NOMO-1 treated with dmso at 0.1 percent for 144 hours (cell line): ENCODE results near the gene MBD3L2B.

ENCODE experiments used
- DNase-seq: peaks from one replicate; lab custom pipeline; 2025; ENCODE audit not compliant: unreplicated experiment; lab: John Stamatoyannopoulos, UW

Gene MBD3L2B

GRCh38 chr19:7013678-7014077, 7.6 kb downstream of the MBD3L2B start:
- DNase-seq, result peak; percentile 48

- no peak for DNase-seq
These were observed 10.3 kb downstream of the MBD3L2B start for GRCh38 chr19:7010722-7011593.

- DNase-seq, result no peak
These were observed 13.4 kb downstream of the MBD3L2B start for GRCh38 chr19:7007859-7008258.

GRCh38 chr19:7006135-7006704, 15.0 kb downstream of the MBD3L2B start:
- no peak for DNase-seq

GRCh38 chr19:7004313-7004931, 16.8 kb downstream of the MBD3L2B start:
- DNase-seq, result no peak

GRCh38 chr19:7000816-7001215, 20.4 kb downstream of the MBD3L2B start:
- no peak for DNase-seq

GRCh38 chr19:7000333-7000732, 20.9 kb downstream of the MBD3L2B start:
- DNase-seq, result no peak

- peak; percentile 39 for DNase-seq
These were observed 21.3 kb downstream of the MBD3L2B start for GRCh38 chr19:6999933-7000332.

- peak; percentile 60 for DNase-seq
These were observed 23.4 kb downstream of the MBD3L2B start for GRCh38 chr19:6997679-6998445.

- DNase-seq, result no peak
These were observed 24.4 kb downstream of the MBD3L2B start for GRCh38 chr19:6996810-6997209.

- no peak for DNase-seq
These were observed 26.2 kb downstream of the MBD3L2B start for GRCh38 chr19:6995054-6995453.

- no peak for DNase-seq
These were observed 33.0 kb downstream of the MBD3L2B start for GRCh38 chr19:6988257-6988656.

GRCh38 chr19:6987850-6988249, 33.4 kb downstream of the MBD3L2B start:
- DNase-seq, result peak; percentile 38

- DNase-seq, result no peak
These were observed 37.8 kb downstream of the MBD3L2B start for GRCh38 chr19:6983448-6983847.

- DNase-seq, result no peak
These were observed 41.8 kb downstream of the MBD3L2B start for GRCh38 chr19:6979399-6979798.

- DNase-seq, result no peak
These were observed 45.0 kb downstream of the MBD3L2B start for GRCh38 chr19:6976197-6976596.

- no peak for DNase-seq
These were observed 49.9 kb downstream of the MBD3L2B start for GRCh38 chr19:6971366-6971765.

- peak; percentile 93 for DNase-seq
These were observed 50.8 kb downstream of the MBD3L2B start for GRCh38 chr19:6970443-6970842.

- DNase-seq, result peak; percentile 55
These were observed 51.2 kb downstream of the MBD3L2B start for GRCh38 chr19:6970021-6970420.

GRCh38 chr19:6969490-6969889, 51.7 kb downstream of the MBD3L2B start:
- DNase-seq, result no peak
